Hepatocyte (in vitro differentiated cells): ENCODE measurements around the gene ADAMTSL5. TPM values are rescaled to one million over a fixed set of nuclear protein-coding genes. Genes with fewer than 3 reads are reported as not detected.

Experiments used
- DNase-seq: peaks from one replicate; pipeline ENCODE4 v3.0.0-alpha.2; 2016; ENCODE audit warnings: low spot score
- H2AFZ ChIP-seq: fragments of 200-600 bp; sonication (generic); 2 replicates; pipeline ENCODE4 v1.6.0; 2016; ENCODE audit warnings: antibody characterized with exemption, mild to moderate bottlenecking
- H3K27ac ChIP-seq: fragments of 200-600 bp; sonication (generic); 2 replicates; pipeline ENCODE4 v1.5.1; 2016; ENCODE audit warnings: mild to moderate bottlenecking
- H3K27me3 ChIP-seq: fragments of 200-600 bp; sonication (generic); 2 replicates; pipeline ENCODE4 v1.6.1; 2016
- H3K36me3 ChIP-seq: fragments of 200-600 bp; sonication (generic); replicated peaks from 2 replicates; pipeline ENCODE4 v1.5.1; 2016; ENCODE audit warnings: low read depth; ENCODE audit not compliant: insufficient read depth
- H3K4me1 ChIP-seq: fragments of 200-600 bp; sonication (generic); 2 replicates; pipeline ENCODE4 v1.5.1; 2016; ENCODE audit warnings: mild to moderate bottlenecking, moderate library complexity; ENCODE audit not compliant: insufficient read depth
- H3K4me2 ChIP-seq: fragments of 200-600 bp; sonication (generic); 2 replicates; pipeline ENCODE4 v1.6.0; 2016
- H3K4me3 ChIP-seq: fragments of 200-600 bp; sonication (generic); 2 replicates; pipeline ENCODE4 v1.5.1; 2016; ENCODE audit warnings: mild to moderate bottlenecking
- H3K79me2 ChIP-seq: fragments of 200-600 bp; sonication (generic); 2 replicates; pipeline ENCODE4 v1.6.0; 2017; ENCODE audit warnings: mild to moderate bottlenecking
- H3K9me2 ChIP-seq: fragments of 200-600 bp; sonication (generic); replicated peaks from 2 replicates; pipeline ENCODE4 v1.6.0; 2017; ENCODE audit warnings: mild to moderate bottlenecking; ENCODE audit not compliant: insufficient read depth
- H3K9me3 ChIP-seq: fragments of 200-600 bp; sonication (generic); 2 replicates; pipeline ENCODE4 v1.5.1; 2016; ENCODE audit warnings: low read depth, mild to moderate bottlenecking
- H4K20me1 ChIP-seq: fragments of 200-600 bp; sonication (generic); 2 replicates; pipeline ENCODE4 v1.6.0; 2016; ENCODE audit warnings: mild to moderate bottlenecking; ENCODE audit not compliant: insufficient read depth, poor library complexity, severe bottlenecking
- EZH2 ChIP-seq: fragments of 200-600 bp; sonication (generic); IDR thresholded peaks from 2 replicates; pipeline ENCODE4 v1.6.1; 2016; ENCODE audit warnings: antibody characterized with exemption, mild to moderate bottlenecking, borderline replicate concordance
- EZH2phosphoT487 ChIP-seq: fragments of 200-600 bp; sonication (generic); IDR thresholded peaks from one replicate; pipeline ENCODE4 v1.6.1; 2018; ENCODE audit warnings: antibody characterized with exemption, mild to moderate bottlenecking, low read depth, moderate library complexity; ENCODE audit not compliant: unreplicated experiment, severe bottlenecking
- WGBS: methylation state at CpG from one replicate; pipeline ENCODE4 v1.1.6; 2016; ENCODE audit warnings: low lambda C conversion rate; ENCODE audit errors: missing lambda C conversion rate; 5-methylcytosine and 5-hydroxymethylcytosine counted together
- polyA plus RNA-seq: library from polyadenylated mRNA; unstranded; fragments of >200 nt; fragmentation: Nextera tagmentation; extraction: Ambion mirVana; gene quantifications from 2 replicates; pipeline ENCODE4 v1.2.1, GENCODE V29; 2016
- total RNA-seq: library from RNA; depleted of rRNA; stranded (reverse); fragments of >200 nt; gene quantifications from 2 replicates; pipeline ENCODE4 v1.2.3, GENCODE V29; 2014
- TF ChIP-seq, protein P1 (sequence below): fragments of 200-600 bp; sonication (generic); IDR thresholded peaks from 2 replicates; pipeline ENCODE4 v1.5.1; 2016; ENCODE audit warnings: antibody characterized with exemption, mild to moderate bottlenecking; ENCODE audit not compliant: poor library complexity

ADAMTSL5 gene
- total and polyA plus RNA-seq, 2 experiments from 2014 or later = 8.3 to 45.5 TPM

DNA sequence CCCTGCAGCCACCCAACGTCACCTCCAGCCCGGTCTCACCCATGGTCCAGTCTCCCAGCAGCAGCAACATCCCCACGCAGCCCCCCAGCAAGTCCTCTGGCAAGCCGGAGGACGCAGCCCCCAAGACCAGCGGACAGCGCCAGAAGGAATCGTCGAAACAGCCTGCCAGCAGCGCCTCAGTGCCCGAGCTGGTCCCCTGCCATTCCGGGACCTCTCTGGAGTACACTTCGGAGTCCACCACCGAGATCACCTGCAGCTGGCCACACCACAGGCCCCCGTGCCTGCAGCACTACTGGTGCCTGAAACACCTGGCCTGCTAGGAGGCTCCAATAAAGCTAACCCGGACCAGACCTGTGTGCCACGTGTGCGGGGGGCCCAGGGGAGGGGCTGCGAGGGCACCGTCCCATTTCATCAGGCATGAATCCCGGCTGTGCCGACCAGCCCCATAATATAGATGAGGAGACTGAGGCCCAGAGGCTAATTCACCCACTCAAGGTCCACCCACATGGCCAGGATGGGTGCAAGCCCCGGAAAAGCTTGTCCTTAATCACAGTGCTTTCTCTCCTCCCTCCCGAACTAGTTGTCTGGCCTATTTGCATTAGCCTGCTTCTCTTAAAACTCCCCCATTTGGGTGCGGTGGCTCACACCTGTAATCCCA is 15.1 kb downstream of the ADAMTSL5 start:
- no peaks in the 10 kb centered on the region for H3K9me2 ChIP-seq
- peaks cover 17% of the 10 kb centered on the region for H3K4me1 ChIP-seq
- peaks cover 5% of the 10 kb centered on the region for H3K79me2 ChIP-seq
- H2AFZ ChIP-seq = no peak overlapping the region
- WGBS = 87% methylated on average over 25 of the region's 25 CpGs
- no peak overlapping the region for H3K4me2 ChIP-seq
- DNase-seq = no peak
- peak overlapping the region; percentile 68 for H3K27ac ChIP-seq
- H3K36me3 ChIP-seq = no peaks in the 10 kb centered on the region
- no peaks in the 10 kb centered on the region for H3K9me3 ChIP-seq
- H3K27me3 ChIP-seq = no peaks in the 10 kb centered on the region
- TF ChIP-seq EZH2 (no peak), EZH2phosphoT487 (no peak)
- TF ChIP-seq, protein P1, sequence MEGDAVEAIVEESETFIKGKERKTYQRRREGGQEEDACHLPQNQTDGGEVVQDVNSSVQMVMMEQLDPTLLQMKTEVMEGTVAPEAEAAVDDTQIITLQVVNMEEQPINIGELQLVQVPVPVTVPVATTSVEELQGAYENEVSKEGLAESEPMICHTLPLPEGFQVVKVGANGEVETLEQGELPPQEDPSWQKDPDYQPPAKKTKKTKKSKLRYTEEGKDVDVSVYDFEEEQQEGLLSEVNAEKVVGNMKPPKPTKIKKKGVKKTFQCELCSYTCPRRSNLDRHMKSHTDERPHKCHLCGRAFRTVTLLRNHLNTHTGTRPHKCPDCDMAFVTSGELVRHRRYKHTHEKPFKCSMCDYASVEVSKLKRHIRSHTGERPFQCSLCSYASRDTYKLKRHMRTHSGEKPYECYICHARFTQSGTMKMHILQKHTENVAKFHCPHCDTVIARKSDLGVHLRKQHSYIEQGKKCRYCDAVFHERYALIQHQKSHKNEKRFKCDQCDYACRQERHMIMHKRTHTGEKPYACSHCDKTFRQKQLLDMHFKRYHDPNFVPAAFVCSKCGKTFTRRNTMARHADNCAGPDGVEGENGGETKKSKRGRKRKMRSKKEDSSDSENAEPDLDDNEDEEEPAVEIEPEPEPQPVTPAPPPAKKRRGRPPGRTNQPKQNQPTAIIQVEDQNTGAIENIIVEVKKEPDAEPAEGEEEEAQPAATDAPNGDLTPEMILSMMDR = no peak
- H3K4me3 ChIP-seq = no peak overlapping the region
- no peaks in the 10 kb centered on the region for H4K20me1 ChIP-seq

DNA sequence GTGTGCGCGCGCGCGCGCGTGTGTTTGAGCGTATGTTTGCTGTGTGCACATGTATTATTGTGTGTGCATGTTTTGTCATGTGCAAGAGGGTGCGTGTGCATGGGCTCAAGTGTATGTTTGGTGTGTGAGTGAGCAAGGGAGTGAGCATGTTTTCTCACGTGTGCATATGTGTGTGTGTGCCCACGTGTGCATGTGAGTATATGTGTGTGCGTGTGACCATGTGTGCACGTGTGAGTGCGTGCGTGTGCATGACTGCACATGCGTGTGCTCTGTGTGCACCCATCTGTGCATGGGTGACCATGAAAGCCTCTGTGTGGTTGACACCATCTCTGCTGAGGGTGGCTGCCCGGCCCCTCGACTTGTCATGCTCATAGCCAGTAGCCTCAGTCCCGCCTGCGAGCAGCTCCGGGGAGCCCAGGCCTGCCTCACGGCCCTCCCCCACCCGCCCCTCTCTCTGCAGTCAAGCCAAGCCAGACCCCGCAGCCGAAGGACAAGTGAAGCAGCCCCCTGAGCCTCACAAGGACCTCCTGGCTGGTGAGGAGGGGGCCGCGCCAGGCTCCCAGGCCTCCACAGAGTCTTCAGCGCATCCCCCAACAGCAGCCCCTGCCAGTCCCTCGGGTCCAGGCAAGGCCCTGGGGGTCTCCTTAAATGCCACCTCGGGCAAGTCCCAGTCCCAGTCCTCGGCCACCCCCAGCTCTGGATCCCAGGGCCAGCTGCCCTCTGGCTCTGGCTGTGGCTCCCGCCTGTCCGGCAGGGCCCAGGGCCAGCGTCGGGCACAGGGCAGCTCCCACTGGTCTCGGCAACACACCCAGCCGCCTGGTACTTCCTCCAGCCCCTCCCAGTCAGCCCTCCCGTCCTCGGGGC is 15.9 kb downstream of the ADAMTSL5 start:
- TF ChIP-seq EZH2 (no peak), EZH2phosphoT487 (no peak)
- TF ChIP-seq, protein P1 = no peak
- no peaks in the 10 kb centered on the region for H3K27me3 ChIP-seq
- H2AFZ ChIP-seq = no peak overlapping the region
- peak overlapping the region; percentile 68 for H3K27ac ChIP-seq
- H3K9me3 ChIP-seq = no peaks in the 10 kb centered on the region
- H4K20me1 ChIP-seq = no peaks in the 10 kb centered on the region
- no peak for DNase-seq
- no peak overlapping the region for H3K4me3 ChIP-seq
- H3K9me2 ChIP-seq = no peaks in the 10 kb centered on the region
- peaks cover 7% of the 10 kb centered on the region for H3K79me2 ChIP-seq
- no peak overlapping the region for H3K4me2 ChIP-seq
- WGBS = 89% methylated on average over 30 of the region's 39 CpGs
- no peaks in the 10 kb centered on the region for H3K36me3 ChIP-seq
- peaks cover 19% of the 10 kb centered on the region for H3K4me1 ChIP-seq

DNA sequence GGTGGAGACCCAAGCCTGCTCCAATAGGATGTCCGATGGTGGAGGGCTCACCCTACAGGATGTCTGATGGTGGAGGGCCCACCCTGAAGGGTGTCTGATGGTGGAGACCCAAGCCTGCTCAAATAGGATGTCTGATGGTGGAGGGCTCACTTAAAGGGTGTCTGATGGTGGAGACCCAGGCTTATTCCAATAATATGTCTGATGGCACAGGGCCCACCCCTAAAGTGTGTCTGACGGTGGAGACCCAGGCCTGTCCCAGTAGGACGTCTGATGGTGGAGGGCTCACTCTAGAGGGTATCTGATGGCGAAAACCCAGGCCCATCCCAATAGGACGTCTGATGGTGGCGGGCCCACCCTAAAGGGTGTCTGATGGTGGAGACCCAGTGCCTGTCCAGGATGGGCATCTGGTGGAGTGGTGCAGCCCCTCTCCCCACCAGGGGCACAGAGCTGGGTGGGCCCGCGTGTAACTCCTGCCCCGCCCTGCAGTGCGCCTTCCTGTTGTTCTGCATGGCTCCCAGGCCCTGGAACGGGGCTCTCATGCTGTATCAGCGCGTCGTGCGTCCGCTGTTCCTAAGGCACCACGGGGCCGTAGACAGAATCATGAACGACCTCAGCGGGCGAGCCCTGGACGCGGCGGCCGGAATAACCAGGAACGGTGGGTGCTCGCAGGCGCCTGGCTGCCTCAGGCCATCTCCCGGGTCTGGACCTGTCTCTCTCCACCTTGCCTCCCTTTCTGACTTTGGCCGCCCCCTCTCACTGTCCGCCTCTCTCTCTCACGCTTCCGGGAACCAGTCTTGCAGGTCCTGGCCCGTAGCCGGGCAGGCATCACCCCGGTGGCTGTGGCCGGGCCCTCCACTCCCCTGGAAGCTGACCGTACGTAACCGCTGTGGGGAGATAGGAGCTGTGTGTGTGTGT is 16.8 kb downstream of the ADAMTSL5 start:
- 83% methylated on average over 30 of the region's 40 CpGs for WGBS
- no peak overlapping the region for H2AFZ ChIP-seq
- H3K36me3 ChIP-seq = no peaks in the 10 kb centered on the region
- no peak overlapping the region for H3K27ac ChIP-seq
- H3K9me3 ChIP-seq = no peaks in the 10 kb centered on the region
- peaks cover 15% of the 10 kb centered on the region for H3K79me2 ChIP-seq
- H3K9me2 ChIP-seq = no peaks in the 10 kb centered on the region
- H3K4me3 ChIP-seq = no peak overlapping the region
- TF ChIP-seq EZH2phosphoT487 = no peak
- TF ChIP-seq, protein P1 = no peak
- no peak for TF ChIP-seq EZH2
- H3K4me1 ChIP-seq = peaks cover 22% of the 10 kb centered on the region
- no peaks in the 10 kb centered on the region for H3K27me3 ChIP-seq
- H3K4me2 ChIP-seq = no peak overlapping the region
- no peaks in the 10 kb centered on the region for H4K20me1 ChIP-seq
- no peak for DNase-seq
